GM19351 (cell line): ENCODE results near the gene SYNGR4.

Source experiments
- ATAC-seq: cut with Tn5 transposase; IDR thresholded peaks from one replicate; pipeline ENCODE4 v1.9.1; 2021; ENCODE audit warnings: mild to moderate bottlenecking, moderate library complexity; ENCODE audit not compliant: unreplicated experiment

SYNGR4 gene

GRCh38 chr19:48424694-48425219 is 60.6 kb downstream of the SYNGR4 start:
- no peak for ATAC-seq
